Thyroid gland (tissue), 4 donors: ENCODE data around the gene FAM76B.

ENCODE experiments used
- CTCF ChIP-seq, 6 experiments: fragments of 200-600 bp in 3 of 6; fragments of 450-650 bp in 3 of 6; sonication (generic) in 3 of 6; IDR thresholded peaks; one replicate each; pipeline ENCODE4 v1.5.1; 2016 to 2019; ENCODE audit warnings: antibody characterized with exemption in 6 of 6, mild to moderate bottlenecking in 2 of 6, inconsistent platforms in 1 of 6, moderate library complexity in 1 of 6
- POLR2A ChIP-seq, 2 donors: fragments of 450-650 bp; IDR thresholded peaks; one replicate each; pipeline ENCODE4 v1.6.1; 2017; ENCODE audit warnings: antibody characterized with exemption in 2 of 2, mild to moderate bottlenecking in 2 of 2, moderate library complexity in 1 of 2

GRCh38 chr11:95832763-95833162 is 43.2 kb upstream of the FAM76B start:
- TF ChIP-seq CTCF (IDR thresholded peaks at IDR 0.05) (no peak), POLR2A (IDR thresholded peaks at IDR 0.05) (no peak)
